ENCODE measurements around the gene CDH24. TPM values are rescaled to one million over a fixed set of nuclear protein-coding genes. Genes with fewer than 3 reads are reported as not detected.
A peak's percentile ranks its signal among the peaks of the same experiment; 100 is the strongest.

CDH24 gene
- total and polyA plus RNA-seq, 2 of the 13 experiments (the other 11 are each of a cell fraction or from before 2014, with no cell fraction given) = 0.69 to 0.99 TPM

- TF ChIP-seq ATM (IDR thresholded peaks at IDR 0.05; ENCODE audit: borderline replicate concordance) (peak; percentile 99; the same call in 1 of the 2 replicates), PCBP1 (IDR thresholded peaks at IDR 0.05; ENCODE audit: borderline replicate concordance, low read depth, low read length) (0 out of 2 replicates have a peak, but pooled peaks have one; percentile 75), SRF (IDR thresholded peaks at IDR 0.05; ENCODE audit: low read depth, low read length) (no peak), ZC3H13 (CRISPR knock-in tag; IDR thresholded peaks at IDR 0.05) (peak; percentile 95), ZNF335 (CRISPR knock-in tag; IDR thresholded peaks at IDR 0.05) (peak; percentile 91), SRSF9 (IDR thresholded peaks at IDR 0.05; ENCODE audit: borderline replicate concordance, insufficient read depth, low read depth, low read length, poor library complexity, severe bottlenecking) (no peak), FOXP4 (CRISPR knock-in tag; IDR thresholded peaks at IDR 0.05) (peak; percentile 70; the same call in 1 of the 2 replicates), TERF1 (CRISPR knock-in tag; IDR thresholded peaks at IDR 0.05) (0 out of 2 replicates have a peak, but pooled peaks have one; percentile 80), ZNF251 (CRISPR knock-in tag; IDR thresholded peaks at IDR 0.05) (no peak; the same call in 1 of the 2 replicates), CCAR2 (optimal IDR thresholded peaks at IDR 0.05; ENCODE audit: low read depth, low read length) (peak; percentile 86), ZNF350 (CRISPR knock-in tag; IDR thresholded peaks at IDR 0.05; ENCODE audit: borderline replicate concordance, low read depth) (peak; percentile 100), NONO (IDR thresholded peaks at IDR 0.05) (no peak), NONO (CRISPR knock-in tag; conservative IDR thresholded peaks at IDR 0.05) (peak; percentile 97), ZKSCAN8 (CRISPR knock-in tag; IDR thresholded peaks at IDR 0.05; ENCODE audit: borderline replicate concordance) (peak; percentile 55), AHDC1 (CRISPR knock-in tag; IDR thresholded peaks at IDR 0.05; ENCODE audit: borderline replicate concordance) (peak; percentile 19; the same call in 1 of the 2 replicates), ZNF510 (CRISPR knock-in tag; IDR thresholded peaks at IDR 0.05; ENCODE audit: low read depth) (peak; percentile 84; the same call in 1 of the 2 replicates), GFI1 (CRISPR knock-in tag; IDR thresholded peaks at IDR 0.05; ENCODE audit: borderline replicate concordance) (peak; percentile 70), ZNF792 (CRISPR knock-in tag; IDR thresholded peaks at IDR 0.05) (peak; percentile 94), ZNF720 (CRISPR knock-in tag; IDR thresholded peaks at IDR 0.05) (peak; percentile 25; the same call in 1 of the 2 replicates), TOE1 (CRISPR knock-in tag; IDR thresholded peaks at IDR 0.05) (peak; percentile 99), ZNF891 (CRISPR knock-in tag; IDR thresholded peaks at IDR 0.05) (peak; percentile 100)
Measured at GRCh38 chr14:23034498-23035302, 22.6 kb downstream of the CDH24 start, which contains the start of gene PSMB5 (continued).
